ENCODE measurements around the gene SPA17.

GRCh38 chr11:124635932-124636331 is 37.8 kb upstream of the SPA17 start:
- TF ChIP-seq POLR2AphosphoS5 (IDR thresholded peaks at IDR 0.05; ENCODE audit: low read depth, low read length), result no peak
- no peak for TF ChIP-seq TAF1 (IDR thresholded peaks at IDR 0.05; ENCODE audit: borderline replicate concordance, low read depth, low read length)
